GM10266 (cell line): ENCODE measurements around the gene SLC6A6.

Experiments
- DNase-seq: peaks from one replicate; pipeline ENCODE4 v3.0.0; 2012; ENCODE audit errors: extremely low spot score
- CTCF ChIP-seq: IDR thresholded peaks from 2 replicates; pipeline ENCODE4 v1.5.1; 2012; ENCODE audit warnings: mild to moderate bottlenecking, low read depth; ENCODE audit not compliant: control insufficient read depth, insufficient read depth; ENCODE audit errors: missing control alignments

SLC6A6 gene

DNA sequence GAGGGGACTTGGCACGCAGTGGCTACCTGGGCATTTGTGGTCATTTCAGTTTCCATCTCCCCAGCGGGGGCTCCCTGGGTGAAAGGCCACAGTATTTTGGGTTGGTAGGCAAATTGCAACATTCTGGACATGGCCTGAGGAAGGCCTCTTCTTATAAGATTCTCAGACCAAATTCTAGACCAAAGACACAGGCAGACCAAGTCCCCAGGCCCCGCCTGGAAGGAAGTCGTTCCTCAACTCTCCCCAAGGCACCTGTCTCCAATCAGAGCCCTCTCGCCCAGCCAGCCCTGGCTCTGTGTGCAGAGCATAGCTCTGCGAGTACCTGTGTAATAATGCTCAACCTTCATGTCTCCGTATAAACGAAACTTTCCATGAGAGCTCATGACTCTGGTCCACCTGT lies 84.7 kb downstream of the SLC6A6 start:
- no peak for TF ChIP-seq CTCF
- DNase-seq = no peak

GRCh38 chr3:14487821-14488220 lies 85.4 kb downstream of the SLC6A6 start:
- DNase-seq = no peak
- no peak for TF ChIP-seq CTCF

DNA sequence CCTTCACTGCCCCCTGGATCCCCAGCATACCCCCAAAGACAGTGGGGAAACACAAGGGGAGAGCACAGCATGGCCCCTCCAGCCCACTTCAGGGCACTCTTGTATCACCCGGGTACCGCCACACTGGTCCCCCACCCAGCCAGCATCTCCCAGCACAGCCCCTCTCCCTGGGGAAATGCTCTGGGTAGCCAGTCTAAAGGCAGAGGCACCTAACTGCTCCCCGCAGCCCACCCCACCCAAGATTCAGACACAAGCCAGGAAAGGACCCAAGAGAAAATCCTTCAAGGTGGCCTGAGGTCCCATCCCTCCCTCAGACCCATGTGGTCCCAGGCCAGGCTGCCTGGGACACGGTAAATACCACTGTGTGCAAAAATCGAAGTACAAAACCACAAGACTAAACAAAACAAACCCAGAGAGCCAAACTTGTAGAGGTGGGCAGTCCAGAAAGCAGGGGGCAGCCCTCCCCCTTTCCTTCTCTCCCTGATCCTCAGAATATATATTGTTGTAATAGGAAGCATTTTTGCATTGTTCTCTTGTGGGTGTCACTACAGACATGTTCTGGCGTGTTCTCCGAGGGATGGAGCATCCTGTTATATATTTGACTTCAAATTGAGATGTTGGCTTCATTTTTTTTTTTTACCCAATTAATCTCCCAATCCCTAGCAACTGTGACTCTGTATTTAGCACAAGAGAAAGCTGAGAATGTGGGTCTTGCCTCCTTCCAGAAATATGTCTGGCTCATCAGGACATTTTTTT lies 86.1 kb downstream of the SLC6A6 start:
- no peak for DNase-seq
- TF ChIP-seq CTCF = no peak

GRCh38 chr3:14489641-14490040 lies 87.2 kb downstream of the SLC6A6 start:
- DNase-seq = no peak
- no peak for TF ChIP-seq CTCF

- TF ChIP-seq CTCF = no peak
- no peak for DNase-seq
These were observed 87.8 kb downstream of the SLC6A6 start for GRCh38 chr3:14490255-14490654.

GRCh38 chr3:14490831-14491230 lies 88.4 kb downstream of the SLC6A6 start:
- DNase-seq = no peak
- no peak for TF ChIP-seq CTCF

DNA sequence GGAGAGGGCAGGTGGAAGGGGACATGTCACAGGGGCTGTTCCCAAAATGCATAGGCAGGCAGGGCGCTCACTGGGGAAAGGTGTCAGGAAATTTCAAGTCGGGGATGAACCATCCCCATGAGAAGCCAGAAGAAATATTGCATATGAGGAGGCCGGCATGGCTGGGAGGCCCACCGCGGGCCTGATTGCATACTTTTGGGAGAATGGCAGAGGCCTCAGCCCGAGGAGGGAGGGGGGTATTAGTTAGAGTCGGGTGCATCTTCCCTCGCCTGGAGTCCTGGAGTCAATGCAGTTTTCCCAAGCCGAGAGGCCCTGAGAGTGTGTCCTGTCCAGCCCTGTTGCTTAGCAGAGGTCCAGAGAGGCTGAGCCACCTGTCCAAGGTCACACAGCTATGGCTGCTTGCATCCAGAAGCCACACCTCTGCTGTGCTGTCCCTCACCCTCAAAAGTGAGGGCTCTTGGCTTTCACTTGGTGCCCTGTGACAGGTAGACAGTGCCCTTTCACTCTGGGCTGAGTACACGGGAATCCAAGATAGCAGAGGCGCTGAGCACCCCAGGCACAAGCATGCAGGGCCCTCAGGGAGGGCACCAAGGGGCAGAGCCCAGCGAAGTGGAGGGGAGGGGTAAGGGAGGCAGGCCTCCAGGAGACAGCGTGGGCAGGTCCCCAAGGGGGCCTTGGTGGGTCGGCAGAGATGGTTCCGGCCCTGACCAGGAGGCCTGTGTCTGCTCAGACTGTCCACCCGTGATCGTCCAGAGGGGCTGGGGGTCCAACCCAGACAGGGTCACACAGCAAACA lies 89.2 kb downstream of the SLC6A6 start:
- no peak for DNase-seq
- no peak for TF ChIP-seq CTCF
